Stimulated activated CD8-positive, alpha-beta memory T cell treated with anti-CD3 and anti-CD28 coated beads, Interleukin-4, amount 100 ng/mL, for 48 hours (primary cell): ENCODE results near the gene HTR2A.
"Not testable (repeated sequence)": the region's sequence is repeated elsewhere in the genome, so short reads cannot be mapped to it uniquely, and the experiment has no call there.

ENCODE experiments used
- DNase-seq: peaks from one replicate; pipeline ENCODE4 v3.0.0-alpha.2; 2020

The HTR2A gene

GRCh38 chr13:46866150-46866549, 30.7 kb downstream of the HTR2A start:
- no peak for DNase-seq

- no peak for DNase-seq
Observed at GRCh38 chr13:46864941-46865340, 31.9 kb downstream of the HTR2A start.

GRCh38 chr13:46861959-46862358, 34.9 kb downstream of the HTR2A start:
- DNase-seq: no peak

- no peak for DNase-seq
Observed at GRCh38 chr13:46860722-46861121, 36.1 kb downstream of the HTR2A start.

GRCh38 chr13:46858776-46859175, 38.1 kb downstream of the HTR2A start:
- DNase-seq: no peak

GRCh38 chr13:46858163-46858562, 38.7 kb downstream of the HTR2A start:
- DNase-seq: no peak

- no peak for DNase-seq
Observed at GRCh38 chr13:46855664-46856063, 41.2 kb downstream of the HTR2A start.

GRCh38 chr13:46855166-46855565, 41.7 kb downstream of the HTR2A start:
- no peak for DNase-seq

GRCh38 chr13:46852168-46852567, 44.7 kb downstream of the HTR2A start:
- no peak for DNase-seq

- DNase-seq: no peak
Observed at GRCh38 chr13:46850214-46850613, 46.6 kb downstream of the HTR2A start.

GRCh38 chr13:46846726-46847125, 50.1 kb downstream of the HTR2A start:
- no peak for DNase-seq

- DNase-seq: no peak
Observed at GRCh38 chr13:46845146-46845545, 51.7 kb downstream of the HTR2A start.

- DNase-seq: no peak
Observed at GRCh38 chr13:46844431-46844830, 52.4 kb downstream of the HTR2A start.

GRCh38 chr13:46839399-46839798, 57.5 kb downstream of the HTR2A start:
- DNase-seq: no peak

GRCh38 chr13:46834657-46835056, 62.2 kb downstream of the HTR2A start:
- DNase-seq: no peak

GRCh38 chr13:46831588-46832194, 65.2 kb downstream of the HTR2A start:
- DNase-seq: peak; percentile 62

- no peak for DNase-seq
Observed at GRCh38 chr13:46830405-46831005, 66.3 kb downstream of the HTR2A start.

GRCh38 chr13:46822551-46822950, 74.3 kb downstream of the HTR2A start:
- DNase-seq: no peak

- no peak for DNase-seq
Observed at GRCh38 chr13:46817838-46818476, 78.9 kb downstream of the HTR2A start.

GRCh38 chr13:46817095-46817494, 79.8 kb downstream of the HTR2A start:
- no peak for DNase-seq

GRCh38 chr13:46816371-46816770, 80.5 kb downstream of the HTR2A start:
- DNase-seq: no peak

- DNase-seq: no peak
Observed at GRCh38 chr13:46812301-46812797, 84.5 kb downstream of the HTR2A start.

GRCh38 chr13:46810440-46810839, 86.4 kb downstream of the HTR2A start:
- DNase-seq: no peak

GRCh38 chr13:46804921-46805320, 91.9 kb downstream of the HTR2A start:
- DNase-seq: not testable (repeated sequence)
